ENCODE data around the gene SKAP1.
"Not testable (repeated sequence)": the region's sequence is repeated elsewhere in the genome, so short reads cannot be mapped to it uniquely, and the experiment has no call there.

Gene SKAP1

GRCh38 chr17:48409607-48410006 is 20.4 kb downstream of the SKAP1 start:
- DNase-seq: no peak

DNA sequence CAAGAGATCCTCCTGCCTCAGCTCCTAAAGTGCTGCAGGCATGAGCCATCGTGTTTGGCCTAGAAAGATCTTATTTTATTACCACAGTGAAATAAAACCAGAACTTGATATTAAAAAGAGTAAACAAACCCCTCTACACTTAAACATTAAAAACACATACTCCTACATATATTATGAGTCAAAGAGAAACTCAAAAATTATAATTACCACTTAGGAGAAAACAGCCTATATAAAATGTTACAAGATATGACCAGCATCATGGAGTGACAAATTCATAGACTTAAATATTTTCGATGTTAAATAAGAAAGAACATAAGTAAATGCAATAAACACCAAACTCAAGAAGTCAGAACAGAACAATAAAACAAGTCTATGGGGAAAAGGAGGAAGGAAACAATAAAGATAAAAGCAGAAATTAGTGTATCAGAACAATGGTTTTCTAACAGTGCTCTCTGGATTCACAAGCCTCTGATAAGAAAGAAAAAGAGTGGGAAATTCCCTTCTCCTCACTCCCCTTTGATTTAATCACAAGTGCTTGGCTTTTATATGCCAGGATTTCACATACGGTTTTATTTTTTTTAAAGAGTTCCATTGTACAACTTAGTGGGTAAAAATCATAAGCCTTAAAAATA is 23.0 kb downstream of the SKAP1 start:
- DNase-seq: no peak

GRCh38 chr17:48394821-48395220 is 35.2 kb downstream of the SKAP1 start:
- DNase-seq: no peak

DNA sequence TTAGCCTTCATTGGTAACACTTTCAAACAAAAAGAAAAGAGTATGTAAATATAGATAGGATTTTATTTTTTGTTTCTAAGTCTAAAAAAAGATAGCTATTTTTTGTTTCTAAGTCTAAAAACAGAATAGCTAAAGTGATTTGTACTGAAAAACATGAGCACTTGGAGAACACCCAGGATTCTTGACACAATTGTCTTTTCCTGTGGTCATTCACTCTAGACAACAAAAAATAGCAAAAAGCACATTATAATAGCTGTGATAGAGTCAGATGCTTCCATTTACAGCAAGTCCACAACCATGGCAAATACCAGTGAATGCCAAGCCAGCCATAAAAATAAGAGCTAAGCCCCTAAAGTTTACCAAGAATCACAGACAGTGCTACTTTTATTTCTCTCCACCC is 36.7 kb downstream of the SKAP1 start:
- no peak for DNase-seq

DNA sequence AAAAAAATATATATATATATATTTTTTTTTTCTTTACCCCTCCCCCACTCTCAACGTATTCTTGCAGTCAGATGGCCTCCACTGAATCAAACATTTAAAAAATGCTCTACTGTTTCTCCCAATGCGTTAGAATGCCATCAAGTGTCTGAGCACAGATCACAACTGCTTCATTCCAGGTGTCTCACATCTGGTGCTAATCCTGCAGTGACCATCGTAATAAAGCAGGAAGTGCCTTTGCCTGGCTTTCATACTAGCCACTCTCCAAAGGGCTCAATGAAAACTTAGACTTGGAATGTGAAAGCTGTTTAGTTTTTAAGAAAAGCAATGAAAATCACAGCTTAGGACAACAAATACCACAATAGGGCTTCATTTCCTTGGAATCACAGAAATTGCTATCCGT is 37.2 kb downstream of the SKAP1 start:
- no peak for DNase-seq

- DNase-seq: no peak
Observed at GRCh38 chr17:48391444-48391843, 38.6 kb downstream of the SKAP1 start.

DNA sequence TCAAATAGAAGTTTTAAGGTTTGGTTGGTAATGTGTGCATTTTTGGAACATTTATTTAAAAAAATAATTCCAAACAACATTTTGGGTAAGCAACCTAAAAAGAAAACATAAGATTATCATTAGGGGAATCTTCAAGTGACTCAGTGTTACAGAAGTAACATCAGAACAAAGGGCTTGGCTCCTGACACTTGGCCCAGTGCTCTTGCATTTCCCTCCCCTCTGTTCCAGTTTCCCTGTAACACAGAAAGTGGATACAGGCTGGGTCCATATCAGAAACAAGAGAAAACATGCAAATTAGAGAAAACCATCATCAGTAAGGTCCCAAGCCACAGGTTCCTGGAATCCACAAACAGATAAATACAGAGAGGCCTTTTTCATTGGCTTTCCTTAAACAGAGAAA is 40.1 kb downstream of the SKAP1 start:
- no peak for DNase-seq

DNA sequence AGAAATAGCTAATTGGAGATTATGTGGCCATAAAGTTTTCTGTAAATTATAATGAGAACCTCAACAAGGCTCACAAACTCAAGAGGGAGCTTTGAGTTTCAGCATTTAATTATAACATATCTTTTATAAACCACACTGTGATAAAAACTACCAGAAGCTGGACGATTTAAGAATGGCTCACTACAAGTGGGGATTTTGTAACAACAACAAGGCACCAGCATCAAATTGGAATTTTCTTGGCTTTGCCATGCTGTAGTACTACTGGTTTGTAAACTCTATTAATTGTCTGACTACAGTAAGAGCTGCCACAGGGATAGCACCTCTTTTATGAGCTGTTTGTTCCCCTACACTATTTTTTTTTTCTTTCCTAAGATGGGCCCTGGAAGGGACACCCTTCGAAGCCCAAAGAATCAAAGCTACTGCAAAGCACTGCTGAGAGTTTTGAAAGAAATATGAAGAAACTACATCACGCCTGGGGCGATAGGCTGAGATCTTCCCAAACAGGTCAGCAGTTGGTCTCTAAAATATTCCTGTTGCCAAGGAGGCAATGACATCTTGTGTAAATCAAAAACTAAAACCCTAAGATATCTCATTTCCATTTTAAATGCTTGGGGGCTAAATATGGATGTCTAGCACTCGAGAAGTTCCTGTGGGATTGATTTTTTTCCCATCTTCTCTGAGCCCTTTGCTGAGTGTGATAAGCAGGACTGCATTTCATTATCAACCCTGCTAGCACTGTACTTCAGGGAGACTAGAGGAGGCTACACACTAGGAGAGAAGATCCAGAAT is 40.9 kb downstream of the SKAP1 start:
- DNase-seq: no peak

- no peak for DNase-seq
Observed at GRCh38 chr17:48386826-48387225, 43.2 kb downstream of the SKAP1 start.

GRCh38 chr17:48385319-48385718 is 44.7 kb downstream of the SKAP1 start:
- DNase-seq: no peak

- no peak for DNase-seq
Observed at GRCh38 chr17:48384164-48384563, 45.9 kb downstream of the SKAP1 start.

DNA sequence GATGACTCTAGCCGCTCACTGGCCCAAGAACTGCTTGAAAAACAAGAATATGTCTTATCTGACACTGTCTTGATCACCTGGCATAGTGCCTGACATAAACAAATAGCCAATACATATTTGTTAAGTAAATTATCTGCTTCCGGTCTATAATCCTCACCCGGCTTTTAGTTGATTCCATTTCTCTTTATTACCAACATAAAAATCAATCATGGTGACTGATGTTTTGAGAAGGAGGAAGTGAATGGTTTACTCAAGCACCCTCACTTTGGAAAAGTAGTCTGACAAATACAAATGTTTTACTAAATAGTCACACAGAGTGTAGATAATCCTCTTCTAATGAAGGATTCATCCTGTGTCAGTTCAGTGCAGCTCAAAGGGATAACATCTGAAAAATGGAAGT is 47.0 kb downstream of the SKAP1 start:
- DNase-seq: no peak

DNA sequence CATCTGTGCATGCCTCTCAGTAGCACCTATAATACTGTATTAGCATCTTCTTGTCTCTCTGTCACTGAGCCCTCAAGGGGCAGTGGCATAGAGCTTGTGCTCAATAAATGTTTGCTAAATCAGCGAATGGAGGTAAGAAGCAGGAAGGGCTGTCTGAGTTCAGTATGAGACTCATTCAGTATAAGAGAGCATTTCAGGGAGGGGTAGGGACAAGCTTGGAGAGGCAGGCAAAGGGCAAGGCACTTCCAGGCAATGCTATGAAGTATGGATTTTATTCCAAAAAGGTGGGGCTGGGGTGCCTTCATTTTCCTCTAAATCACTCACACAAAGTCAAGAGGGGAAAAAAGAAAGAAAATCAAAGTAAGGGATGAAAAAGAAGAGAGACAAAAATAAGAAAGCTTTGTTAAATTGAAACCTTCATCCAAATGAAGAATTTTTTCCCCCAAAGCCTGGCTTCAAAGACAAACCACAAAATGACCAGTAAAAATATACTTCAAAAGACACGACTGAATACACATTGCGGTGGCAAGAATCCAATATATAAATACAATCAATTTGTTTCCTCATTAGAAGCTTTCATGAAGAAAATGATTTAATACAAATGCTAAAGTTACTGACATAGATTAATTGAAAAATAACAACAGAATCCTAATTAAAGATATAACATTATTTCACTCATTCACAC is 51.2 kb downstream of the SKAP1 start:
- DNase-seq: no peak

- DNase-seq: no peak
Observed at GRCh38 chr17:48378238-48378637, 51.8 kb downstream of the SKAP1 start.

GRCh38 chr17:48376682-48377325 is 53.2 kb downstream of the SKAP1 start:
- no peak for DNase-seq

DNA sequence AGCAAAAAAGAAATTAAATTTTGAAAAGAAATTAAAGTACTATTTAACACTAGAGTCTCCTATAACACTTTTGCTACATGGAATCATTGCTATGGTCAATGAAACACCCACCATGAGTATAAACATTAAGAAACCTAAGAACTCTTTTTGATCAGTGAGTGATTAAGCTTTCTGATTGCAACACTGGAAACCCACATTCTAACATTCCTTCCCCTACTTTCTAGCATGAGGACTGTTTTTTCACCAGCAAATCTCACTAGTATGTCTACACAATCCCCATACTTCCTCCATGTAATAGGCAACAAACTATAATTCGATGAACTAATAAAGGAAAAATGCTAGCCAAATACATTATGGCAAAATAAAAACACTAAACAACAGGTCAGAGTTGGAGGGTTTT is 54.7 kb downstream of the SKAP1 start:
- DNase-seq: no peak

- no peak for DNase-seq
Observed at GRCh38 chr17:48374650-48375230, 55.3 kb downstream of the SKAP1 start.

DNA sequence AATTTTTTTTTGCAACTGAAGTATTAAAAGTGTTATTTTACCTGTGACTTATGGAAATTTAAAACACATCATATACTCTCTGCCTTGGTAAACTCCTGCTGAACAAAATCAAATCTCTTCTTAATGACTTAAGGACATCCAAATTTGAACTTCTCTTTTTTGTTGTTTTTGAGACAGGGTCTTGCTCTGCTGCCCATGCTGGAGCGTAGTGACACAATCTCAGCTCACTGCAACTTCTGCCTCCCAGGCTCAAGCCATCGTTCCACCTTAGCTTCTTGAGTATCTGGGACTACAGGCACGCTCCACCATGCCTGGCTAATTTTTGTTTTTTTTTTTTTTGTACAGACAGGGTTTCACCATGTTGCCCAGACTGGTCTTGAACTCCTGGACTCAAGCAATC is 56.1 kb downstream of the SKAP1 start:
- no peak for DNase-seq

DNA sequence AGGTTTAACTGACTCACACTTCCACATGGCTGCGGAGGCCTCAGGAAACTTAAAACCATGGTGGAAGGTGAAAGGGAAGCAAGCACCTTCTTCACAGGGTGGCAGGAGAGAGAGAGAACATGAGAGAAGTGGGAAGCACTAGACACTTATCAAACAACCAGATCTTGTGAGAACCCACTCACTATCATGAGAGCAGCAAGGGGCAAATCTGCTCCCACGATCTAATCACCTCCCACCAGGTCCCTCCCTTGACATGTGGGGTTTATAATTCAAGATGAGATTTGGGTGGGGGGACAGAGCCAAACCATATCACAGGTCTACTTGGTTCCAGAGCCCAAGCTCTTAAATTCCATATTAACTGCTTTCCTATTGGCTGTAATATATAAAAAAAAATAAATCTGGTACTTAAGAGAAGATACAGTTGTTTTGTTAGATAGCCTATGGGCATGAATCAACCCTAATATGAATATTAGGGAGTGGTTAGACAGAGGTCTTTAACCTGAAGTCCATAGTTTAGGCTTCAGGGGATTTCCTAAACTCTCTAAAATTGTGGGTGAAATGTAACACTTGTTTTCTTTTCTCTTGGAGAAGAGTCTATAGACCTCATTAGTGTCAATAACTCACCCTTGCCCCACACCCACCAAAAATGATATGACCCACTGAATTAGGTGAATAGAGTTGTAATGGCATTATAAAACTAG is 56.7 kb downstream of the SKAP1 start:
- no peak for DNase-seq

DNA sequence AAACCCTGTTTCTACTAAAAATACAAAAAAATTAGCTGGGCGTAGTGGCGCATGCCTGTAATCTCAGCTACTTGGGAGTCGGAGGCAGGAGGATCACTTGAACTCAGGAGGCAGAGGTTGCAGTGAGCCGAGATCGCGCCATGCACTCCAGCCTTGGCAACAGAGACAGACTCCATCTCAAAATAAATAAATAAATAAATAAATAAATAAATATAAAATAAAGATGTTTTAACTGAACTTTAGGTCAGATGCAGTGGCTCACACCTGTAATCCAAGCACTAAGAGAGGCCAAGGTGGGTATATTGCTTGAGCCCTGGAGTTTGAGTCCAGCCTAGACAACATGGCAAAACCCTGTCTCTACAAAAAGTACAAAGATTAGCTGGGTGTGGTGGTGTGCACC is 61.0 kb downstream of the SKAP1 start:
- not testable (repeated sequence) for DNase-seq

GRCh38 chr17:48368352-48368908 is 61.6 kb downstream of the SKAP1 start:
- no peak for DNase-seq

GRCh38 chr17:48363161-48363560 is 66.9 kb downstream of the SKAP1 start:
- no peak for DNase-seq

All from NCI-H2081 treated with DMSO at 0.1 percent for 48 hours (cell line).